HL-60 (cell line): ENCODE results near the gene VPS13D.

Experiments
- CTCF ChIP-seq: IDR thresholded peaks from one replicate; pipeline ENCODE4 v1.5.1; 2011; ENCODE audit warnings: low read length, control low read depth, inconsistent platforms; ENCODE audit not compliant: insufficient read depth
- POLR2AphosphoS5 ChIP-seq: IDR thresholded peaks from 2 replicates; pipeline ENCODE4 v1.6.1; 2012; ENCODE audit warnings: low read depth
- REST ChIP-seq: IDR thresholded peaks from 2 replicates; pipeline ENCODE4 v1.6.1; 2012; ENCODE audit warnings: low read depth; ENCODE audit not compliant: insufficient replicate concordance

- no peak for TF ChIP-seq CTCF
- TF ChIP-seq POLR2AphosphoS5, result no peak
- TF ChIP-seq REST, result no peak
Observed at GRCh38 chr1:12480041-12480440, 250.2 kb downstream of the VPS13D start.
